ENCODE data around the gene RASA2. TPM values are rescaled to one million over a fixed set of nuclear protein-coding genes. Genes with fewer than 3 reads are reported as not detected.

The RASA2 gene
- polyA plus RNA-seq, 1 donor (not counting 4 experiments of a cell fraction or from before 2014, with no cell fraction given) = 10.3 TPM

DNA sequence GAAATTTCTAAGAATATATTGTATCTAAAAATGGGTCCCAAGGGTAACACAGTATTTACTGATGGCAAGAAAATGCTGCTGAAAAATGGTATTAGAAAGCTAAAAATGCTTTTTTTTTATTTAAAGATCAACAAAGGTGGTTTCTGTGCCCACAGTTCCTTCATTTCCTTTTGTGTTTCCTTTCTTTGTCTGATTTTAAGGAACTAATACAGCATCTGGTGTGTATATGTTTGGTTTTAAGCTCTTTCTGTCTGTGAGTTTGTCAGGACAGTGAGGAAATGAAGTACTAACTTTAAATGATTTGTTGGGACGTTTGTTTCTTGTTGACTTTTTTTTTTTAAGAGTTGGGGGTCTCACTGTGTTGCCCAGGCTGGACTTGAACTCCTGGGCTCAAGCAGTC is 38.2 kb downstream of the RASA2 start:
- no peak overlapping the region for H2AFZ ChIP-seq (ENCODE audit: control insufficient read depth, low read length)
- H3K4me1 ChIP-seq (ENCODE audit: control insufficient read depth, extremely low read depth, insufficient read depth, low read length) = peaks cover 20% of the 10 kb centered on the region
- DNase-seq (ENCODE audit: low read depth, low spot score) = no peak
- dilution Hi-C loops (cut with MboI; ENCODE audit: extremely low pct_ligation_motif_present, low sequenced_read_pairs) = no loop called here
- H3K36me3 ChIP-seq (ENCODE audit: control insufficient read depth in 2 of 2, extremely low read depth in 1 of 2, insufficient read depth in 2 of 2, low read length in 2 of 2) = peaks cover 0 to 13% of the 10 kb centered on the region in 2 experiments
- no peak overlapping the region for H3K4me3 ChIP-seq (ENCODE audit: control insufficient read depth in 2 of 3, extremely low read depth in 1 of 3, insufficient read depth in 2 of 3, low read depth in 1 of 3, low read length in 3 of 3)
- H4K20me1 ChIP-seq (ENCODE audit: control insufficient read depth, extremely low read depth, insufficient read depth, low read length) = no peaks in the 10 kb centered on the region
- H3K27ac ChIP-seq (ENCODE audit: control insufficient read depth, insufficient read depth, low read length) = no peak overlapping the region
- no peaks in the 10 kb centered on the region for H3K9me1 ChIP-seq (ENCODE audit: control insufficient read depth, extremely low read depth, insufficient read depth, low read length)
- no peak overlapping the region for H3K4me2 ChIP-seq (ENCODE audit: control insufficient read depth, extremely low read depth, insufficient read depth, low read depth, low read length)
- H3K9me3 ChIP-seq (ENCODE audit: control insufficient read depth, low read depth, low read length) = no peaks in the 10 kb centered on the region
- peaks cover 21% of the 10 kb centered on the region for H3K79me2 ChIP-seq (ENCODE audit: control insufficient read depth, insufficient read depth, low read length)
- FAIRE-seq = no peak
- H3K27me3 ChIP-seq (ENCODE audit: control insufficient read depth, extremely low read depth, insufficient read depth, low read length) = no peaks in the 10 kb centered on the region
- TF ChIP-seq, protein P1, sequence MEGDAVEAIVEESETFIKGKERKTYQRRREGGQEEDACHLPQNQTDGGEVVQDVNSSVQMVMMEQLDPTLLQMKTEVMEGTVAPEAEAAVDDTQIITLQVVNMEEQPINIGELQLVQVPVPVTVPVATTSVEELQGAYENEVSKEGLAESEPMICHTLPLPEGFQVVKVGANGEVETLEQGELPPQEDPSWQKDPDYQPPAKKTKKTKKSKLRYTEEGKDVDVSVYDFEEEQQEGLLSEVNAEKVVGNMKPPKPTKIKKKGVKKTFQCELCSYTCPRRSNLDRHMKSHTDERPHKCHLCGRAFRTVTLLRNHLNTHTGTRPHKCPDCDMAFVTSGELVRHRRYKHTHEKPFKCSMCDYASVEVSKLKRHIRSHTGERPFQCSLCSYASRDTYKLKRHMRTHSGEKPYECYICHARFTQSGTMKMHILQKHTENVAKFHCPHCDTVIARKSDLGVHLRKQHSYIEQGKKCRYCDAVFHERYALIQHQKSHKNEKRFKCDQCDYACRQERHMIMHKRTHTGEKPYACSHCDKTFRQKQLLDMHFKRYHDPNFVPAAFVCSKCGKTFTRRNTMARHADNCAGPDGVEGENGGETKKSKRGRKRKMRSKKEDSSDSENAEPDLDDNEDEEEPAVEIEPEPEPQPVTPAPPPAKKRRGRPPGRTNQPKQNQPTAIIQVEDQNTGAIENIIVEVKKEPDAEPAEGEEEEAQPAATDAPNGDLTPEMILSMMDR (optimal IDR thresholded peaks at IDR 0.05 in 1 of 3, IDR thresholded peaks at IDR 0.05 in 1 of 3, conservative IDR thresholded peaks at IDR 0.05 in 1 of 3; ENCODE audit: extremely low read depth in 1 of 3, insufficient read depth in 2 of 3, low read length in 3 of 3) = no peak
- TF ChIP-seq EZH2 (IDR thresholded peaks at IDR 0.05; ENCODE audit: low read length) = no peak
- no peak overlapping the region for H3K9ac ChIP-seq (ENCODE audit: control insufficient read depth, extremely low read depth, insufficient read depth, low read length)

DNA sequence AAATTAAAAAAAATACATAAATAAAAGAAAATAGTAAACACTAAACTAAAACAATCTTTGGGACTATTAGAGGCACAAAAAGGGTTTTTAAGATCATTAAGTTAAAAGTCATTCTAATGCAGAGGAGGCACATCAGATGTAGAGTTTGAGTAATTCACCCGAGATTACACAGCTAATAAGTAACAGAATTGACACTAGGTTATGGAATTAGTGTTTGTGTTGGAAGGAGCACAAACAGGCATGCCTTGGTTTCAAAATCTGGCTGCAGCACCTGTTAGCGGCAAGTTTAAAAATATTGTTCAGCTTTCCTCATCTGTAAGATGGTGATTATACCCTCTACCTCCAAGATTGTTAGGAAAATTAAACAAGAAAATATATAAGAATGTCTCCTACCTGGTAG is 39.0 kb downstream of the RASA2 start:
- Histone ChIP-seq H3K4me3 (ENCODE audit: control insufficient read depth in 2 of 3, extremely low read depth in 1 of 3, insufficient read depth in 2 of 3, low read depth in 1 of 3, low read length in 3 of 3) (no peak overlapping the region), H3K9me1 (ENCODE audit: control insufficient read depth, extremely low read depth, insufficient read depth, low read length) (no peaks in the 10 kb centered on the region), H2AFZ (ENCODE audit: control insufficient read depth, low read length) (no peak overlapping the region), H3K79me2 (ENCODE audit: control insufficient read depth, insufficient read depth, low read length) (peaks cover 19% of the 10 kb centered on the region), H3K9ac (ENCODE audit: control insufficient read depth, extremely low read depth, insufficient read depth, low read length) (no peak overlapping the region), H3K27me3 (ENCODE audit: control insufficient read depth, extremely low read depth, insufficient read depth, low read length) (no peaks in the 10 kb centered on the region), H3K36me3 (ENCODE audit: control insufficient read depth in 2 of 2, extremely low read depth in 1 of 2, insufficient read depth in 2 of 2, low read length in 2 of 2) (peaks cover 0 to 9% of the 10 kb centered on the region in 2 experiments), H3K4me2 (ENCODE audit: control insufficient read depth, extremely low read depth, insufficient read depth, low read depth, low read length) (no peak overlapping the region), H3K9me3 (ENCODE audit: control insufficient read depth, low read depth, low read length) (no peaks in the 10 kb centered on the region), H3K4me1 (ENCODE audit: control insufficient read depth, extremely low read depth, insufficient read depth, low read length) (peaks cover 27% of the 10 kb centered on the region), H4K20me1 (ENCODE audit: control insufficient read depth, extremely low read depth, insufficient read depth, low read length) (no peaks in the 10 kb centered on the region), H3K27ac (ENCODE audit: control insufficient read depth, insufficient read depth, low read length) (no peak overlapping the region)
- FAIRE-seq = no peak
- no peak for TF ChIP-seq EZH2 (IDR thresholded peaks at IDR 0.05; ENCODE audit: low read length)
- TF ChIP-seq, protein P1 (optimal IDR thresholded peaks at IDR 0.05 in 1 of 3, IDR thresholded peaks at IDR 0.05 in 1 of 3, conservative IDR thresholded peaks at IDR 0.05 in 1 of 3; ENCODE audit: extremely low read depth in 1 of 3, insufficient read depth in 2 of 3, low read length in 3 of 3) = no peak
- no peak for DNase-seq (ENCODE audit: low read depth, low spot score)
- dilution Hi-C loops (cut with MboI; ENCODE audit: extremely low pct_ligation_motif_present, low sequenced_read_pairs) = no loop called here
